Glutamatergic neuron (in vitro differentiated cells): Measurements from ENCODE around the gene COIL. TPM values are rescaled to one million over a fixed set of nuclear protein-coding genes. Genes with fewer than 3 reads are reported as not detected.
"Not testable (repeated sequence)": the region's sequence is repeated elsewhere in the genome, so short reads cannot be mapped to it uniquely, and the experiment has no call there.

Experiments used
- DNase-seq: peaks from one replicate; pipeline ENCODE4 v3.0.0; 2022
- H3K27ac Mint-ChIP-seq: one replicate; pipeline ENCODE4 v1.8.0; 2020; ENCODE audit warnings: mild to moderate bottlenecking, mixed read lengths, inconsistent platforms; ENCODE audit not compliant: unreplicated experiment
- H3K27me3 Mint-ChIP-seq: one replicate; pipeline ENCODE4 v1.8.0; 2020; ENCODE audit warnings: mild to moderate bottlenecking, moderate library complexity, mixed read lengths, inconsistent platforms; ENCODE audit not compliant: unreplicated experiment
- H3K36me3 Mint-ChIP-seq: one replicate; pipeline ENCODE4 v1.8.0; 2020; ENCODE audit warnings: mild to moderate bottlenecking, mixed read lengths, inconsistent platforms; ENCODE audit not compliant: unreplicated experiment
- H3K4me1 Mint-ChIP-seq: one replicate; pipeline ENCODE4 v1.8.0; 2020; ENCODE audit warnings: mild to moderate bottlenecking, low read depth, mixed read lengths, inconsistent platforms; ENCODE audit not compliant: unreplicated experiment
- H3K4me3 Mint-ChIP-seq: one replicate; pipeline ENCODE4 v1.8.0; 2020; ENCODE audit warnings: mild to moderate bottlenecking, mixed read lengths, inconsistent platforms; ENCODE audit not compliant: unreplicated experiment
- H3K9me3 Mint-ChIP-seq: one replicate; pipeline ENCODE4 v1.8.0; 2020; ENCODE audit warnings: mild to moderate bottlenecking, moderate library complexity, mixed read lengths, inconsistent platforms; ENCODE audit not compliant: unreplicated experiment
- CTCF ChIP-seq: fragments of 200-600 bp; sonication (generic); IDR thresholded peaks from one replicate; pipeline ENCODE4 v1.5.0; 2021; ENCODE audit not compliant: partially characterized antibody, unreplicated experiment
- total RNA-seq: library from RNA; stranded (reverse); fragmentation: NEBNext Ultra II Directional; extraction: Animal tissue kit (Norgen Biotek cat#: 25700); gene quantifications from one replicate; pipeline ENCODE4 v1.2.1, GENCODE V29; 2021; ENCODE audit not compliant: unreplicated experiment

COIL gene
- total RNA-seq, 1 donor from 2014 or later = 9.4 TPM

GRCh38 chr17:56943505-56944125 is 17.2 kb downstream of the COIL start:
- no peaks in the 10 kb centered on the region for H3K36me3 Mint-ChIP-seq
- H3K27ac Mint-ChIP-seq = no peak overlapping the region
- no peaks in the 10 kb centered on the region for H3K9me3 Mint-ChIP-seq
- DNase-seq = no peak
- no peaks in the 10 kb centered on the region for H3K27me3 Mint-ChIP-seq
- no peak for TF ChIP-seq CTCF
- no peaks in the 10 kb centered on the region for H3K4me1 Mint-ChIP-seq
- H3K4me3 Mint-ChIP-seq = no peak overlapping the region

DNA sequence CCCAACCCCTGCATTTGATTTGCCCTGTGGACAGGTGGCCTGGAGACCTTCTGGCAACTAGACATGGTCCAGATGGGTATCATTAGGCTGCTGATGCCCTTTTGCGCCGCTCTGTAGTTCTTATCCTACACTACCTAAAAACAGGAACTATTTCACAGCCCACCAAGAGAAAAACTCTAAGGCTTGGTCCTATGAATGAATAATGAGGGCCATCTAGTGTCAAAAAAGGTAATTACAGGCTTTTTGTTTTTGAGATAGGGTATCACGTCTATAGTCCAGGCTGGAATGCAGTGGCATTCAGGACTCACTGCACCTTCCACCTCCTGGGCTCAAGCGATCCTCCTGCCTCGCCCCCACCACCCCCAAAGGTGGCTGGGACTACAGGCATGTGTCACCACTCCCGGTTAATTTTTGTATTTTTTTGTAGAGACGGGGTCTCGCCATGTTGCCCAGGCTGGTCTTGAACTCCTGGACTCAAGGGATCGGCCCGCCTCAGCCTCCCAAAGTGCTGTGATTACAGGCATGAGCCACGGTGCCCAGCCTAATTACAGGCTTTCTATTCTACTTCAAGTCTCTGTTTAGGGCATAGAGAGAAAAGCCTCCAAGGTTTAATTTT is 20.9 kb downstream of the COIL start:
- Mint-ChIP-seq H3K9me3 (no peaks in the 10 kb centered on the region), H3K36me3 (no peaks in the 10 kb centered on the region), H3K4me3 (no peak overlapping the region), H3K4me1 (no peaks in the 10 kb centered on the region), H3K27ac (no peak overlapping the region), H3K27me3 (no peaks in the 10 kb centered on the region)
- no peak for DNase-seq
- TF ChIP-seq CTCF = peak; percentile 77

- DNase-seq, H3K36me3 Mint-ChIP-seq, H3K4me1 Mint-ChIP-seq: not testable (repeated sequence)
These were observed 22.6 kb downstream of the COIL start for GRCh38 chr17:56938206-56938605.

GRCh38 chr17:56937687-56938086 is 23.2 kb downstream of the COIL start:
- no peaks in the 10 kb centered on the region for H3K9me3 Mint-ChIP-seq
- no peak for DNase-seq
- H3K4me3 Mint-ChIP-seq = no peak overlapping the region
- peaks cover 10% of the 10 kb centered on the region for H3K36me3 Mint-ChIP-seq
- H3K27me3 Mint-ChIP-seq = no peaks in the 10 kb centered on the region
- TF ChIP-seq CTCF = no peak
- H3K4me1 Mint-ChIP-seq = no peaks in the 10 kb centered on the region
- no peak overlapping the region for H3K27ac Mint-ChIP-seq

More at GRCh38 chr17:56938206-56938605, 22.6 kb downstream of the COIL start:
- not testable (repeated sequence) for H3K27ac Mint-ChIP-seq, H3K4me3 Mint-ChIP-seq, H3K9me3 Mint-ChIP-seq, H3K27me3 Mint-ChIP-seq

GRCh38 chr17:56936697-56937322 is 24.0 kb downstream of the COIL start:
- Mint-ChIP-seq H3K4me3 (no peak overlapping the region), H3K27ac (no peak overlapping the region), H3K4me1 (no peaks in the 10 kb centered on the region), H3K36me3 (peaks cover 10% of the 10 kb centered on the region), H3K27me3 (no peaks in the 10 kb centered on the region), H3K9me3 (no peaks in the 10 kb centered on the region)
- no peak for DNase-seq
- no peak for TF ChIP-seq CTCF
